ENCODE data around the gene TIMP2.

- TF ChIP-seq CTCF (CRISPR knock-in tag; IDR thresholded peaks at IDR 0.05) (no peak), ZNF660 (CRISPR knock-in tag; IDR thresholded peaks at IDR 0.05; ENCODE audit: borderline replicate concordance, low read depth) (no peak), STAG1 (CRISPR knock-in tag; IDR thresholded peaks at IDR 0.05) (no peak), CREM (IDR thresholded peaks at IDR 0.05) (no peak), CREM (CRISPR knock-in tag; IDR thresholded peaks at IDR 0.05) (no peak), FOXJ3 (CRISPR knock-in tag; IDR thresholded peaks at IDR 0.05; ENCODE audit: borderline replicate concordance) (no peak)
These were observed 31.1 kb upstream of the TIMP2 start for GRCh38 chr17:78956254-78956653.
